GM23338 (cell line): ENCODE measurements around the gene NARS2. TPM values are rescaled to one million over a fixed set of nuclear protein-coding genes. Genes with fewer than 3 reads are reported as not detected.
A peak's percentile ranks its signal among the peaks of the same experiment; 100 is the strongest.

Source experiments
- ATAC-seq: fragments of 200-7000 bp; cut with Tn5 transposase; 3 replicates; pipeline ENCODE4 v1.9.1; 2020
- DNase-seq: peaks from one replicate; pipeline ENCODE4 v3.0.0-alpha.2; 2015; ENCODE audit warnings: low spot score
- H2AFZ ChIP-seq: fragments of 200-600 bp; sonication (generic); 2 replicates; pipeline ENCODE4 v1.8.0; 2016; ENCODE audit warnings: antibody characterized with exemption, mild to moderate bottlenecking, moderate library complexity
- H3F3A ChIP-seq: fragments of 200-600 bp; sonication (generic); replicated peaks from 2 replicates; pipeline ENCODE4 v1.8.0; 2017; ENCODE audit warnings: antibody characterized with exemption, mixed run types, low read depth
- H3K27ac ChIP-seq: fragments of 200-600 bp; sonication (generic); 2 replicates; pipeline ENCODE4 v1.6.1; 2016; ENCODE audit warnings: low read depth
- H3K27me3 ChIP-seq: fragments of 200-600 bp; sonication (generic); 2 replicates; pipeline ENCODE4 v1.8.0; 2016; ENCODE audit warnings: mild to moderate bottlenecking, mixed run types, moderate library complexity; ENCODE audit not compliant: insufficient read depth
- H3K36me3 ChIP-seq: fragments of 200-600 bp; sonication (generic); 2 replicates; pipeline ENCODE4 v1.8.0; 2016; ENCODE audit warnings: mild to moderate bottlenecking; ENCODE audit not compliant: insufficient read depth
- H3K4me1 ChIP-seq: fragments of 200-600 bp; sonication (generic); 2 replicates; pipeline ENCODE4 v1.8.0; 2016; ENCODE audit warnings: mild to moderate bottlenecking, moderate library complexity; ENCODE audit not compliant: insufficient read depth
- H3K4me2 ChIP-seq: fragments of 200-600 bp; sonication (generic); 2 replicates; pipeline ENCODE4 v1.7.1; 2017; ENCODE audit warnings: mixed run types
- H3K4me3 ChIP-seq: fragments of 200-600 bp; sonication (generic); 2 replicates; pipeline ENCODE4 v1.6.1; 2016; ENCODE audit warnings: mixed run types
- H3K79me2 ChIP-seq: fragments of 200-600 bp; sonication (generic); replicated peaks from 2 replicates; pipeline ENCODE4 v1.8.0; 2017; ENCODE audit warnings: mild to moderate bottlenecking; ENCODE audit not compliant: insufficient read depth
- H3K9me2 ChIP-seq: fragments of 200-600 bp; sonication (generic); 2 replicates; pipeline ENCODE4 v1.8.0; 2017; ENCODE audit not compliant: insufficient read depth
- H4K20me1 ChIP-seq: fragments of 200-600 bp; sonication (generic); replicated peaks from 2 replicates; pipeline ENCODE4 v1.8.0; 2017; ENCODE audit warnings: mild to moderate bottlenecking; ENCODE audit not compliant: insufficient read depth
- H3K27ac Mint-ChIP-seq: 2 replicates; pipeline ENCODE4 v1.8.0; 2020; ENCODE audit warnings: inconsistent platforms, mild to moderate bottlenecking, moderate library complexity, mixed read lengths
- H3K27me3 Mint-ChIP-seq: 3 replicates; pipeline ENCODE4 v1.8.0; 2022; ENCODE audit warnings: low read depth, mild to moderate bottlenecking, moderate library complexity, mixed read lengths, inconsistent platforms; ENCODE audit not compliant: insufficient read depth, poor library complexity
- H3K36me3 Mint-ChIP-seq: 3 replicates; pipeline ENCODE4 v1.8.0; 2021; ENCODE audit warnings: low read depth, mild to moderate bottlenecking, inconsistent platforms, moderate library complexity, mixed read lengths
- H3K4me1 Mint-ChIP-seq: 3 replicates; pipeline ENCODE4 v1.8.0; 2020; ENCODE audit warnings: mild to moderate bottlenecking, inconsistent platforms, mixed read lengths
- H3K4me3 Mint-ChIP-seq: 3 replicates; pipeline ENCODE4 v1.8.0; 2021; ENCODE audit warnings: moderate library complexity, mild to moderate bottlenecking, inconsistent platforms, mixed read lengths
- H3K9me3 Mint-ChIP-seq: 3 replicates; pipeline ENCODE4 v1.8.0; 2020; ENCODE audit warnings: moderate library complexity, mild to moderate bottlenecking, inconsistent platforms, mixed read lengths
- CREB1 ChIP-seq: fragments of 250-450 bp; sonication (Bioruptor Pico); IDR thresholded peaks from 2 replicates; pipeline ENCODE4 v1.5.0; 2020; ENCODE audit warnings: low read depth, mild to moderate bottlenecking, moderate library complexity
- CTCF ChIP-seq, 2 experiments: fragments of 200-600 bp in 1 of 2; sonication (generic) in 1 of 2; conservative IDR thresholded peaks; 2 replicates each; pipeline versions ENCODE4 v1.5.1 to v1.6.1; 2016 to 2017; ENCODE audit warnings: antibody characterized with exemption in 2 of 2, low read depth in 2 of 2, mild to moderate bottlenecking in 2 of 2, moderate library complexity in 1 of 2
- ETS1 ChIP-seq: IDR thresholded peaks from 2 replicates; pipeline ENCODE4 v1.6.1; 2016; ENCODE audit warnings: antibody characterized with exemption
- EZH2 ChIP-seq: fragments of 200-600 bp; sonication (generic); IDR thresholded peaks from one replicate; pipeline ENCODE4 v1.8.0; 2017; ENCODE audit warnings: antibody characterized with exemption, mild to moderate bottlenecking, low read depth; ENCODE audit not compliant: unreplicated experiment
- EZH2phosphoT487 ChIP-seq: fragments of 200-600 bp; sonication (generic); IDR thresholded peaks from one replicate; pipeline ENCODE4 v1.8.1; 2018; ENCODE audit warnings: antibody characterized with exemption; ENCODE audit not compliant: unreplicated experiment
- JUNB ChIP-seq: IDR thresholded peaks from one replicate; pipeline ENCODE4 v1.6.1; 2016; ENCODE audit warnings: antibody characterized with exemption; ENCODE audit not compliant: unreplicated experiment
- NANOG ChIP-seq: IDR thresholded peaks from 2 replicates; pipeline ENCODE4 v1.6.1; 2016; ENCODE audit warnings: antibody characterized with exemption, borderline replicate concordance
- ZNF114 ChIP-seq: fragments of 250-450 bp; sonication (Bioruptor Pico); IDR thresholded peaks from 2 replicates; pipeline ENCODE4 v1.5.0; 2020; ENCODE audit warnings: mild to moderate bottlenecking, moderate library complexity
- ZNF331 ChIP-seq: fragments of 250-450 bp; sonication (Bioruptor Pico); IDR thresholded peaks from 2 replicates; pipeline ENCODE4 v1.5.0; 2020; ENCODE audit warnings: low read depth, mild to moderate bottlenecking, moderate library complexity
- polyA plus RNA-seq: library from polyadenylated mRNA; unstranded; fragments of >200 nt; fragmentation: Nextera tagmentation; extraction: Ambion mirVana; gene quantifications from 2 replicates; pipeline ENCODE4 v1.2.1, GENCODE V29; 2016
- total RNA-seq: library from RNA; depleted of rRNA; stranded (reverse); fragments of >200 nt; shearing (Covaris generic); gene quantifications from 2 replicates; pipeline ENCODE4 v1.2.3, GENCODE V29; 2014
- TF ChIP-seq, protein P1 (sequence below): IDR thresholded peaks from one replicate; pipeline ENCODE4 v1.6.1; 2018; ENCODE audit warnings: antibody characterized with exemption; ENCODE audit not compliant: unreplicated experiment

Gene NARS2
- total and polyA plus RNA-seq, 2 experiments from 2014 or later, result 45.7 to 62.0 TPM

DNA sequence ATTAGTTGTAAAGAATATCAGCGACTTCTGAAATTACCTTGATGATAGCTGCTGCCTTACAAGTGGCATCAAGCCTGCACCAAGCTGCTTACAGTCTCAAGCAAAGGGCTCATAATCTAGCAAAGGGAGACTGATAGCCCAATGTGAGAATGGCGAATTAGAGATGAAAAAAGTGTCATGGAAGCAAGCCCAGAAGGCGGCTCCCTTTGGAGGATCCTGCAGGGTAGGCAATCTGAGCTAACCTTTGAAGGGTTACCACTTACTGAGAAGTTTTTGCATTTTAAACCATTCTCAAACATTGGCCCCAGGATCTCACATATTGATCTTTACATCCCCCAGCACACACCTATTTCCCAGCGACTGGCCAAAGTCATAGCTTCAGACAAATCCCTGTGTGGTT lies 175.5 kb downstream of the NARS2 start (continued):
- TF ChIP-seq, protein P1, sequence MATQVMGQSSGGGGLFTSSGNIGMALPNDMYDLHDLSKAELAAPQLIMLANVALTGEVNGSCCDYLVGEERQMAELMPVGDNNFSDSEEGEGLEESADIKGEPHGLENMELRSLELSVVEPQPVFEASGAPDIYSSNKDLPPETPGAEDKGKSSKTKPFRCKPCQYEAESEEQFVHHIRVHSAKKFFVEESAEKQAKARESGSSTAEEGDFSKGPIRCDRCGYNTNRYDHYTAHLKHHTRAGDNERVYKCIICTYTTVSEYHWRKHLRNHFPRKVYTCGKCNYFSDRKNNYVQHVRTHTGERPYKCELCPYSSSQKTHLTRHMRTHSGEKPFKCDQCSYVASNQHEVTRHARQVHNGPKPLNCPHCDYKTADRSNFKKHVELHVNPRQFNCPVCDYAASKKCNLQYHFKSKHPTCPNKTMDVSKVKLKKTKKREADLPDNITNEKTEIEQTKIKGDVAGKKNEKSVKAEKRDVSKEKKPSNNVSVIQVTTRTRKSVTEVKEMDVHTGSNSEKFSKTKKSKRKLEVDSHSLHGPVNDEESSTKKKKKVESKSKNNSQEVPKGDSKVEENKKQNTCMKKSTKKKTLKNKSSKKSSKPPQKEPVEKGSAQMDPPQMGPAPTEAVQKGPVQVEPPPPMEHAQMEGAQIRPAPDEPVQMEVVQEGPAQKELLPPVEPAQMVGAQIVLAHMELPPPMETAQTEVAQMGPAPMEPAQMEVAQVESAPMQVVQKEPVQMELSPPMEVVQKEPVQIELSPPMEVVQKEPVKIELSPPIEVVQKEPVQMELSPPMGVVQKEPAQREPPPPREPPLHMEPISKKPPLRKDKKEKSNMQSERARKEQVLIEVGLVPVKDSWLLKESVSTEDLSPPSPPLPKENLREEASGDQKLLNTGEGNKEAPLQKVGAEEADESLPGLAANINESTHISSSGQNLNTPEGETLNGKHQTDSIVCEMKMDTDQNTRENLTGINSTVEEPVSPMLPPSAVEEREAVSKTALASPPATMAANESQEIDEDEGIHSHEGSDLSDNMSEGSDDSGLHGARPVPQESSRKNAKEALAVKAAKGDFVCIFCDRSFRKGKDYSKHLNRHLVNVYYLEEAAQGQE, result no peak
- TF ChIP-seq CTCF (conservative IDR thresholded peaks at IDR 0.05; ENCODE audit: low read depth in 2 of 2) (no peak), ZNF331 (CRISPR knock-in tag) (no peak), EZH2phosphoT487 (no peak), NANOG (no peak), ETS1 (no peak), JUNB (no peak)

- peaks cover 12% of the 10 kb centered on the region for H3K27me3 Mint-ChIP-seq
- ATAC-seq, result no peak
- H3K4me3 ChIP-seq, result no peak overlapping the region
- H3K9me3 Mint-ChIP-seq, result no peaks in the 10 kb centered on the region
- H3F3A ChIP-seq, result no peaks in the 10 kb centered on the region
- H3K9me2 ChIP-seq, result no peaks in the 10 kb centered on the region
- H3K4me1 Mint-ChIP-seq, result peaks cover 20% of the 10 kb centered on the region
- H3K4me3 Mint-ChIP-seq, result no peak overlapping the region
- peaks cover 23% of the 10 kb centered on the region; the same call in 1 of the 2 replicates for H3K27me3 ChIP-seq
- DNase-seq, result no peak
- H3K27ac ChIP-seq, result no peak overlapping the region
- no peaks in the 10 kb centered on the region; the same call in 1 of the 2 replicates for H4K20me1 ChIP-seq
- H3K36me3 Mint-ChIP-seq, result no peaks in the 10 kb centered on the region
- H3K4me2 ChIP-seq, result peak overlapping the region; percentile 9; the same call in 1 of the 2 replicates
- H3K4me1 ChIP-seq, result peaks cover 13% of the 10 kb centered on the region; the same call in 1 of the 2 replicates
- H2AFZ ChIP-seq, result no peak overlapping the region
- H3K36me3 ChIP-seq, result no peaks in the 10 kb centered on the region
- H3K27ac Mint-ChIP-seq, result no peak overlapping the region
- no peaks in the 10 kb centered on the region for H3K79me2 ChIP-seq
- no peak for TF ChIP-seq NANOG
- TF ChIP-seq ETS1, result no peak
- TF ChIP-seq EZH2, result no peak
- TF ChIP-seq CREB1 (CRISPR knock-in tag), result no peak
- TF ChIP-seq ZNF114 (CRISPR knock-in tag), result no peak
Measured at GRCh38 chr11:78398715-78399114, 175.9 kb downstream of the NARS2 start.
